HEK293 (cell line): ENCODE measurements around the gene TRAFD1.

Experiments
- CTCF ChIA-PET: fragments of 350-600 bp; formaldehyde crosslinking; extraction: SDS; loops from one replicate; lab custom pipeline; 2021; ENCODE audit warnings: antibody characterized with exemption; lab: Yijun Ruan, JAX
- POLR2A ChIA-PET: fragments of 300-600 bp; formaldehyde crosslinking; extraction: SDS; loops from one replicate; lab custom pipeline; 2020; ENCODE audit warnings: antibody characterized with exemption, inconsistent platforms; lab: Yijun Ruan, JAX
- H3K27ac ChIP-seq: fragments of 200-500 bp; sonication (Bioruptor generic); 2 replicates; pipeline ENCODE4 v1.5.1; 2014; ENCODE audit warnings: low read depth, low read length, control low read depth, inconsistent platforms; ENCODE audit errors: extremely low read depth
- H3K36me3 ChIP-seq, 2 experiments: fragments of 200-500 bp in 1 of 2; sonication (Bioruptor generic) in 1 of 2; 1 replicate in 1 of 2; 2 replicates in 1 of 2; pipeline ENCODE4 v1.5.1; 2014 to 2017; ENCODE audit warnings: inconsistent platforms in 2 of 2, low read length in 2 of 2; ENCODE audit not compliant: control insufficient read depth in 2 of 2, insufficient read depth in 1 of 2
- H3K4me1 ChIP-seq: fragments of 200-500 bp; sonication (Bioruptor generic); 2 replicates; pipeline ENCODE4 v1.5.1; 2014; ENCODE audit warnings: mild to moderate bottlenecking, low read length, inconsistent platforms; ENCODE audit not compliant: control insufficient read depth, insufficient read depth
- H3K4me3 ChIP-seq: 2 replicates; pipeline ENCODE4 v1.5.1; 2011; ENCODE audit warnings: low read depth, mild to moderate bottlenecking, control low read depth, low read length, moderate library complexity
- H3K9me3 ChIP-seq: fragments of 200-500 bp; sonication (Bioruptor generic); 2 replicates; pipeline ENCODE4 v1.5.1; 2014; ENCODE audit warnings: low read depth, low read length, inconsistent platforms; ENCODE audit not compliant: control insufficient read depth, insufficient read depth
- ELK4 ChIP-seq: IDR thresholded peaks from 2 replicates; pipeline ENCODE4 v1.6.1; 2011; ENCODE audit warnings: mild to moderate bottlenecking, low read depth, low read length, borderline replicate concordance
- GLI4 ChIP-seq: fragments of 450-650 bp; formaldehyde crosslinking; IDR thresholded peaks from 2 replicates; pipeline ENCODE4 v1.5.1; 2016; ENCODE audit warnings: missing biosample characterization, missing genetic modification characterization
- REPIN1 ChIP-seq: fragments of 450-650 bp; formaldehyde crosslinking; IDR thresholded peaks from 2 replicates; pipeline ENCODE4 v1.5.1; 2017; ENCODE audit warnings: missing biosample characterization, missing genetic modification characterization, low read depth
- SETDB1 ChIP-seq: IDR thresholded peaks from one replicate; pipeline ENCODE4 v1.6.1; 2017; ENCODE audit warnings: mild to moderate bottlenecking, low read length, moderate library complexity, mixed read lengths; ENCODE audit not compliant: insufficient read length
- TCF7L2 ChIP-seq: IDR thresholded peaks from 2 replicates; pipeline ENCODE4 v1.6.1; 2011; ENCODE audit warnings: low read depth, mild to moderate bottlenecking, inconsistent platforms, low read length, moderate library complexity, borderline replicate concordance
- WT1 ChIP-seq: fragments of 450-650 bp; formaldehyde crosslinking; IDR thresholded peaks from 2 replicates; pipeline ENCODE4 v1.5.1; 2016; ENCODE audit warnings: missing biosample characterization, missing genetic modification characterization
- ZFP37 ChIP-seq: fragments of 450-650 bp; formaldehyde crosslinking; IDR thresholded peaks from 2 replicates; pipeline ENCODE4 v1.5.1; 2016; ENCODE audit warnings: missing biosample characterization, missing genetic modification characterization
- ZIC2 ChIP-seq: fragments of 450-650 bp; formaldehyde crosslinking; IDR thresholded peaks from 2 replicates; pipeline ENCODE4 v1.5.1; 2016; ENCODE audit warnings: missing biosample characterization, missing genetic modification characterization
- ZNF112 ChIP-seq: fragments of 450-650 bp; formaldehyde crosslinking; IDR thresholded peaks from 2 replicates; pipeline ENCODE4 v1.5.0; 2017; ENCODE audit warnings: missing biosample characterization, missing genetic modification characterization
- ZNF214 ChIP-seq: fragments of 450-650 bp; formaldehyde crosslinking; IDR thresholded peaks from 2 replicates; pipeline ENCODE4 v1.5.1; 2017; ENCODE audit warnings: missing biosample characterization, mild to moderate bottlenecking, missing genetic modification characterization, borderline replicate concordance
- ZNF350 ChIP-seq: fragments of 450-650 bp; formaldehyde crosslinking; IDR thresholded peaks from 2 replicates; pipeline ENCODE4 v1.5.0; 2017; ENCODE audit warnings: missing biosample characterization, mild to moderate bottlenecking, missing genetic modification characterization
- ZNF37A ChIP-seq: fragments of 450-650 bp; IDR thresholded peaks from 2 replicates; pipeline ENCODE4 v1.5.1; 2018; ENCODE audit warnings: missing biosample characterization, missing genetic modification characterization
- ZNF426 ChIP-seq: fragments of 450-650 bp; formaldehyde crosslinking; IDR thresholded peaks from 2 replicates; pipeline ENCODE4 v1.5.1; 2017; ENCODE audit warnings: missing biosample characterization, missing genetic modification characterization, mild to moderate bottlenecking, inconsistent platforms, moderate library complexity
- ZNF501 ChIP-seq: fragments of 450-650 bp; formaldehyde crosslinking; IDR thresholded peaks from 2 replicates; pipeline ENCODE4 v1.5.1; 2016; ENCODE audit warnings: missing biosample characterization, missing genetic modification characterization
- ZNF514 ChIP-seq: fragments of 450-650 bp; formaldehyde crosslinking; IDR thresholded peaks from 2 replicates; pipeline ENCODE4 v1.5.1; 2016; ENCODE audit warnings: missing biosample characterization, missing genetic modification characterization
- ZNF521 ChIP-seq: fragments of 450-650 bp; formaldehyde crosslinking; IDR thresholded peaks from 2 replicates; pipeline ENCODE4 v1.5.1; 2017; ENCODE audit warnings: missing biosample characterization, mild to moderate bottlenecking, missing genetic modification characterization
- ZNF530 ChIP-seq: fragments of 450-650 bp; formaldehyde crosslinking; IDR thresholded peaks from 2 replicates; pipeline ENCODE4 v1.5.1; 2016; ENCODE audit warnings: low read depth, missing biosample characterization, missing genetic modification characterization
- ZNF544 ChIP-seq: fragments of 450-650 bp; formaldehyde crosslinking; IDR thresholded peaks from 2 replicates; pipeline ENCODE4 v1.5.0; 2017; ENCODE audit warnings: missing biosample characterization, missing genetic modification characterization
- ZNF558 ChIP-seq: fragments of 450-650 bp; formaldehyde crosslinking; IDR thresholded peaks from 2 replicates; pipeline ENCODE4 v1.5.1; 2016; ENCODE audit warnings: missing biosample characterization, missing genetic modification characterization
- ZNF600 ChIP-seq: fragments of 450-650 bp; formaldehyde crosslinking; IDR thresholded peaks from 2 replicates; pipeline ENCODE4 v1.5.1; 2016; ENCODE audit warnings: missing biosample characterization, missing genetic modification characterization
- ZNF626 ChIP-seq: fragments of 450-650 bp; sonication (Bioruptor Pico); formaldehyde crosslinking; IDR thresholded peaks from 2 replicates; pipeline ENCODE4 v1.5.1; 2018; ENCODE audit warnings: missing biosample characterization, missing genetic modification characterization, inconsistent platforms
- ZNF639 ChIP-seq: fragments of 450-650 bp; formaldehyde crosslinking; IDR thresholded peaks from 2 replicates; pipeline ENCODE4 v1.5.1; 2016; ENCODE audit warnings: missing biosample characterization, missing genetic modification characterization
- ZNF701 ChIP-seq: fragments of 450-650 bp; formaldehyde crosslinking; IDR thresholded peaks from 2 replicates; pipeline ENCODE4 v1.5.1; 2016; ENCODE audit warnings: missing biosample characterization, missing genetic modification characterization
- ZNF76 ChIP-seq: fragments of 450-650 bp; formaldehyde crosslinking; IDR thresholded peaks from 2 replicates; pipeline ENCODE4; 2016; ENCODE audit warnings: low read depth, missing biosample characterization, missing genetic modification characterization, borderline replicate concordance
- ZNF768 ChIP-seq: fragments of 450-650 bp; formaldehyde crosslinking; IDR thresholded peaks from 2 replicates; pipeline ENCODE4 v1.5.1; 2018; ENCODE audit warnings: missing biosample characterization, mild to moderate bottlenecking, missing genetic modification characterization
- ZNF777 ChIP-seq: fragments of 450-650 bp; formaldehyde crosslinking; IDR thresholded peaks from 2 replicates; pipeline ENCODE4 v1.5.1; 2017; ENCODE audit warnings: missing biosample characterization, missing genetic modification characterization, borderline replicate concordance
- ZNF785 ChIP-seq: fragments of 450-650 bp; formaldehyde crosslinking; IDR thresholded peaks from 2 replicates; pipeline ENCODE4 v1.5.1; 2016; ENCODE audit warnings: missing biosample characterization, missing genetic modification characterization
- ZNF843 ChIP-seq: fragments of 450-650 bp; formaldehyde crosslinking; IDR thresholded peaks from 2 replicates; pipeline ENCODE4 v1.5.1; 2016; ENCODE audit warnings: missing biosample characterization, missing genetic modification characterization
- ZSCAN30 ChIP-seq: fragments of 450-650 bp; IDR thresholded peaks from 2 replicates; pipeline ENCODE4 v1.5.1; 2018; ENCODE audit warnings: missing biosample characterization, mild to moderate bottlenecking, missing genetic modification characterization, moderate library complexity

The TRAFD1 gene

GRCh38 chr12:112165624-112166023, 40.3 kb downstream of the TRAFD1 start:
- peaks cover 0 to 84% of the 10 kb centered on the region in 2 experiments; a peak in 1 of 3 replicates for H3K36me3 ChIP-seq
- POLR2A ChIA-PET: interaction anchor here (0.6 kb wide), 1 partner anchor 56 kb away, joined by 7 read pairs; no protein-coding TSS in a partner anchor
- CTCF ChIA-PET: no interaction called here
- no peaks in the 10 kb centered on the region for H3K9me3 ChIP-seq
- H3K27ac ChIP-seq: no peak overlapping the region
- TF ChIP-seq ZNF768 (tag by site-specific recombination): no peak
- H3K4me1 ChIP-seq: no peaks in the 10 kb centered on the region
- H3K4me3 ChIP-seq: no peak overlapping the region

- CTCF ChIA-PET: no interaction called here
- TF ChIP-seq ZNF521 (tag by site-specific recombination): no peak
- TF ChIP-seq WT1 (tag by site-specific recombination): no peak
- TF ChIP-seq ZNF501 (tag by site-specific recombination): no peak
- no peak for TF ChIP-seq ZNF37A (tag by site-specific recombination)
- TF ChIP-seq ZNF600 (tag by site-specific recombination): no peak
- no peak for TF ChIP-seq ZNF544 (tag by site-specific recombination)
- TF ChIP-seq ELK4: no peak
- TF ChIP-seq ZNF626 (tag by site-specific recombination): no peak
- no peak for TF ChIP-seq ZNF558 (tag by site-specific recombination)
- no peak for TF ChIP-seq ZNF777 (tag by site-specific recombination)
- TF ChIP-seq ZIC2: no peak
- TF ChIP-seq ZNF426 (tag by site-specific recombination): no peak
- TF ChIP-seq, all 188 proteins: peak for 0
Observed at GRCh38 chr12:112166051-112167015, 41.0 kb downstream of the TRAFD1 start.

GRCh38 chr12:112167031-112167461, 41.7 kb downstream of the TRAFD1 start:
- Histone ChIP-seq H3K27ac (no peak overlapping the region), H3K36me3 (peaks cover 0 to 82% of the 10 kb centered on the region in 2 experiments; a peak in 1 of 3 replicates), H3K9me3 (no peaks in the 10 kb centered on the region), H3K4me1 (no peaks in the 10 kb centered on the region), H3K4me3 (no peak overlapping the region)
- ChIA-PET CTCF (interaction anchor here (0.6 kb wide), 1 partner anchor 16 kb away, joined by 3 read pairs; no protein-coding TSS in a partner anchor), POLR2A (interaction anchor here (1.6 kb wide), 1 partner anchor 36 kb away, joined by 4 read pairs; no protein-coding TSS in a partner anchor)
- TF ChIP-seq ZNF350 (no peak), GLI4 (tag by site-specific recombination) (no peak), ZNF639 (tag by site-specific recombination) (no peak), SETDB1 (no peak), REPIN1 (tag by site-specific recombination) (no peak), ZFP37 (no peak), TCF7L2 (no peak), ZNF426 (tag by site-specific recombination) (no peak), ZSCAN30 (tag by site-specific recombination) (no peak), ZNF785 (no peak), ZNF530 (no peak), ZNF112 (tag by site-specific recombination) (no peak), ZNF514 (tag by site-specific recombination) (no peak), ZNF701 (tag by site-specific recombination) (no peak), ZNF214 (tag by site-specific recombination) (no peak), ZNF843 (no peak), ZNF76 (tag by site-specific recombination) (no peak)

More at GRCh38 chr12:112166051-112167015, 41.0 kb downstream of the TRAFD1 start:
- Histone ChIP-seq H3K4me1 (no peaks in the 10 kb centered on the region), H3K36me3 (peaks cover 0 to 83% of the 10 kb centered on the region in 2 experiments; a peak in 1 of 3 replicates), H3K9me3 (no peaks in the 10 kb centered on the region), H3K4me3 (no peak overlapping the region), H3K27ac (no peak overlapping the region)
- POLR2A ChIA-PET: interaction anchor here (0.6 to 1.6 kb wide), 2 partner anchors 35 to 57 kb away, joined by 4 to 7 read pairs; no protein-coding TSS in a partner anchor
